Hepatocyte (in vitro differentiated cells): Measurements from ENCODE around the gene CHST11.

Experiments used
- EZH2 ChIP-seq: fragments of 200-600 bp; sonication (generic); IDR thresholded peaks from 2 replicates; pipeline ENCODE4 v1.6.1; 2016; ENCODE audit warnings: antibody characterized with exemption, mild to moderate bottlenecking, borderline replicate concordance
- EZH2phosphoT487 ChIP-seq: fragments of 200-600 bp; sonication (generic); IDR thresholded peaks from one replicate; pipeline ENCODE4 v1.6.1; 2018; ENCODE audit warnings: antibody characterized with exemption, mild to moderate bottlenecking, low read depth, moderate library complexity; ENCODE audit not compliant: unreplicated experiment, severe bottlenecking
- TF ChIP-seq, protein P1 (sequence below): fragments of 200-600 bp; sonication (generic); IDR thresholded peaks from 2 replicates; pipeline ENCODE4 v1.5.1; 2016; ENCODE audit warnings: antibody characterized with exemption, mild to moderate bottlenecking; ENCODE audit not compliant: poor library complexity

GRCh38 chr12:104435175-104435574 is 21.6 kb upstream of the CHST11 start:
- TF ChIP-seq, protein P1, sequence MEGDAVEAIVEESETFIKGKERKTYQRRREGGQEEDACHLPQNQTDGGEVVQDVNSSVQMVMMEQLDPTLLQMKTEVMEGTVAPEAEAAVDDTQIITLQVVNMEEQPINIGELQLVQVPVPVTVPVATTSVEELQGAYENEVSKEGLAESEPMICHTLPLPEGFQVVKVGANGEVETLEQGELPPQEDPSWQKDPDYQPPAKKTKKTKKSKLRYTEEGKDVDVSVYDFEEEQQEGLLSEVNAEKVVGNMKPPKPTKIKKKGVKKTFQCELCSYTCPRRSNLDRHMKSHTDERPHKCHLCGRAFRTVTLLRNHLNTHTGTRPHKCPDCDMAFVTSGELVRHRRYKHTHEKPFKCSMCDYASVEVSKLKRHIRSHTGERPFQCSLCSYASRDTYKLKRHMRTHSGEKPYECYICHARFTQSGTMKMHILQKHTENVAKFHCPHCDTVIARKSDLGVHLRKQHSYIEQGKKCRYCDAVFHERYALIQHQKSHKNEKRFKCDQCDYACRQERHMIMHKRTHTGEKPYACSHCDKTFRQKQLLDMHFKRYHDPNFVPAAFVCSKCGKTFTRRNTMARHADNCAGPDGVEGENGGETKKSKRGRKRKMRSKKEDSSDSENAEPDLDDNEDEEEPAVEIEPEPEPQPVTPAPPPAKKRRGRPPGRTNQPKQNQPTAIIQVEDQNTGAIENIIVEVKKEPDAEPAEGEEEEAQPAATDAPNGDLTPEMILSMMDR, result no peak
- TF ChIP-seq EZH2phosphoT487, result no peak
- no peak for TF ChIP-seq EZH2
